ENCODE measurements around the gene RNF17. TPM values are rescaled to one million over a fixed set of nuclear protein-coding genes. Genes with fewer than 3 reads are reported as not detected.

RNF17 gene
- total and polyA plus RNA-seq, 2 of the 8 experiments (the other 6 are each of a cell fraction or from before 2014, with no cell fraction given): not detected

GRCh38 chr13:24906268-24906667, 142.3 kb downstream of the RNF17 start (continued):
- no peak for TF ChIP-seq ATF2 (IDR thresholded peaks at IDR 0.05; ENCODE audit: low read length)
- no peak for TF ChIP-seq NANOG (IDR thresholded peaks at IDR 0.05; ENCODE audit: insufficient read depth, low read depth, low read length, poor library complexity, severe bottlenecking)
- no peak for TF ChIP-seq CHD7 (IDR thresholded peaks at IDR 0.05; ENCODE audit: insufficient replicate concordance, low read length)
- TF ChIP-seq CTCF (IDR thresholded peaks at IDR 0.05; ENCODE audit: control extremely low read depth in 1 of 3, insufficient read depth in 1 of 3, low read depth in 1 of 3, low read length in 3 of 3): no peak
